Panc1 (cell line): ENCODE measurements around the gene PDCD1.

Experiments
- CTCF ChIP-seq: fragments of 450-650 bp; IDR thresholded peaks from 2 replicates; pipeline ENCODE4 v1.5.1; 2017; ENCODE audit warnings: mild to moderate bottlenecking
- POLR2AphosphoS5 ChIP-seq: IDR thresholded peaks from 2 replicates; pipeline ENCODE4 v1.6.1; 2012; ENCODE audit warnings: mild to moderate bottlenecking, low read depth, low read length, moderate library complexity
- REST ChIP-seq, 2 experiments: IDR thresholded peaks; 2 replicates each; pipeline ENCODE4 v1.6.1; 2011 to 2012; ENCODE audit warnings: low read depth in 2 of 2, control low read depth in 1 of 2, low read length in 1 of 2, mild to moderate bottlenecking in 1 of 2, moderate library complexity in 1 of 2; ENCODE audit not compliant: insufficient read depth in 1 of 2
- SIN3A ChIP-seq: IDR thresholded peaks from 2 replicates; pipeline ENCODE4 v1.6.1; 2012; ENCODE audit warnings: low read depth, mild to moderate bottlenecking, low read length, moderate library complexity, borderline replicate concordance; ENCODE audit not compliant: insufficient read depth

GRCh38 chr2:241890524-241891235 lies 32.0 kb upstream of the PDCD1 start:
- TF ChIP-seq POLR2AphosphoS5 = no peak
- no peak for TF ChIP-seq CTCF
- TF ChIP-seq SIN3A = no peak
- TF ChIP-seq REST (IDR thresholded peaks at IDR 0.05; ENCODE audit: insufficient read depth in 1 of 2, low read depth in 2 of 2, low read length in 1 of 2) = no peak
